Activated naive CD8-positive, alpha-beta T cell (primary cell): Measurements from ENCODE around the gene RNF224.
A peak's percentile ranks its signal among the peaks of the same experiment; 100 is the strongest.

Source experiments
- H3K27ac Mint-ChIP-seq: one replicate; pipeline ENCODE4 v1.8.0; 2021; ENCODE audit warnings: mixed read lengths
- H3K27me3 Mint-ChIP-seq: one replicate; pipeline ENCODE4 v1.8.0; 2021; ENCODE audit warnings: mixed read lengths
- H3K36me3 Mint-ChIP-seq: one replicate; pipeline ENCODE4 v1.8.0; 2021; ENCODE audit warnings: mixed read lengths
- H3K4me1 Mint-ChIP-seq: one replicate; pipeline ENCODE4 v1.8.0; 2021; ENCODE audit warnings: low read depth, mixed read lengths
- H3K4me3 Mint-ChIP-seq: one replicate; pipeline ENCODE4 v1.8.0; 2021; ENCODE audit warnings: mild to moderate bottlenecking, mixed read lengths
- H3K9me3 Mint-ChIP-seq: one replicate; pipeline ENCODE4 v1.8.0; 2021; ENCODE audit warnings: low read depth, mixed read lengths

RNF224 gene

DNA sequence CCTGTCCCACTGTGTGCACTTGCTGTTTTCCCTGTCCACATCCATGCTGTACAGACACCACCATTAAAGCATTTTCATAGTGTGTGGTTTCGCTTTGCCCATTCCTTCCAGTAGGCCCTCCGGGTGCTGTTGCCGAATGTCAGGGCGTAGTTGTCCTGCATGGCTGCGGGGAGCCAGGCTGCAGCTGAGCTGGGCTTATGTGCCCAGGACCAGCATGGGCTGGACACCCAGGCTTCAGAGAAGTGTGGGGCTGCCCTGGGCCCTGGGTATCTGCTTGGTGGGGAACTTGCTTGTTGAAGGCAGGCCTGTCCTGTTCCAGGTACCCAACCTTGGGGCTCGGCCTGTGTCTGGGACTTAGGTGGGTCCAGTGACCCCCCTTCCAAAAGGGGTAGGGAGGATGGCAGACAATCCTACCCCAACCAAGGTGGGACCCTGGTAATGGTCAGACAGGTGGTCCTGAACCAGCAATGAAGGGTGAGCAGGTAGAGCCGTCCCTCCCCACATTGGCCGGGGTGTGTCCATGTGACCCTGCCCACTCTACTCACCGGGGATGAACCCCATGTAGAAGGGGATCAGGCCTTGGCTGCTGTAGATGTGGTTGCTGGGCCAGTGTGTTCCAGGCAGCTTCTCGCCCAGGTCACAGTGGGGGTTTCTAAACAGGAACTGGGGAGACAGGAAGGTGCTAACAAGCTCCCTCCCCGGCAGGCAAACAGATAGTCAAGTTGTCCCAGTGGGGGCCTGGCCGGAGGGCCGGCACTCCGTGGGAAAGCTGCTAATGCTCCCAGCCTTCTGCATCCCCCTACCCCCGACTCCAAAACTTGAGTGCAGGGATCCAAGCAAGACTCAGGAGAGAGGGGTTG lies 16.6 kb downstream of the RNF224 start:
- peak overlapping the region; percentile 17 for H3K4me3 Mint-ChIP-seq
- H3K9me3 Mint-ChIP-seq = no peaks in the 10 kb centered on the region
- no peak overlapping the region for H3K27ac Mint-ChIP-seq
- peaks cover 4% of the 10 kb centered on the region for H3K36me3 Mint-ChIP-seq
- H3K27me3 Mint-ChIP-seq = no peaks in the 10 kb centered on the region
- H3K4me1 Mint-ChIP-seq = peaks cover 16% of the 10 kb centered on the region

DNA sequence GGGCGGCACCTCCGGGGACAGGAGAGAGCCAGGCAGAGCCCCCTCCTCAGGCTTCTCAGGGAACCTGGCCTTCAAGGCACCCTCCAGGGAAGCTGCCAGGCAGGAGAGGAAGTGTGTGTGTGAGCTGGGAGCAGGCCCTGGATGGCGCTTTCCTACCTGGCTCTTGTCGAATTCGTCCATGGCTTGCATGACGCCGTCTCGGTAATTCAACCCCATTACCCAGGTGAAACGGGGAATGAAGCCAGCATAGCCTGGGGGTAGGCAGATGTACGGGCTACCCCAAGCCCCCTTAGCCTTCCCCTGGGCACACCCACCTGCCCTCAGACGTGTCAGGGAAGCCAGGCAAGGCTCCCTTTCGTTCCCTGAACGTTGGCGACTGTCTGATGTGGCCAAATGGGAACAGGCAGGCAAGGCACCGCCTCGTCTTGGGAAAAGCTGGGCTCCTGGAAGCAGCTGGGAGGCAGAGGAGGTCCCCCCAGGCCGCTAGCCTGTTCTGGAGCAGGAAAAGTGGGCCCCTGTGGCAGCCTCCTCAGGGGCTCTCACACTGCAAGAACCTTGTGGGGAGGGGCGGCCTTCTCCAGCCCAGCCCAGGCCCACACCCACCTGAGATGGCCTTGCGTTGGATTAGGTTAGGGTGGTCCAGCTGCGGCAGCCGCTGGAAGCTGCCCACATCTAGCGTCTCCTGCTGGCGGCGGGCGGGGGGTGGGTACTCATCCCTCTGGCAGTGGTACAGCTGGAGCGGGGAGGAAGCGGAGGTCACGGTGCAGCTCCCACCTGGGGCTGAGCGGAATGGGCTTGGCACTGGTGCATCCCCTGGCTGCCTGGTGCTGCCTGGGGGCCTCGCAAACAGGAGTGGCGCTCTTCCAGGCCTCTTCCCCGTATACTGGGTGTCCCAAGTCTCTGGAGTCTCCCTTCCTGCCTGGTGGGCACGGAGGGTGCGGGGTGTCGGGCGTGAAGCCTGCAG lies 17.5 kb downstream of the RNF224 start:
- Mint-ChIP-seq H3K36me3 (peaks cover 4% of the 10 kb centered on the region), H3K9me3 (no peaks in the 10 kb centered on the region), H3K27me3 (no peaks in the 10 kb centered on the region), H3K4me1 (peaks cover 12% of the 10 kb centered on the region), H3K27ac (no peak overlapping the region), H3K4me3 (no peak overlapping the region)

DNA sequence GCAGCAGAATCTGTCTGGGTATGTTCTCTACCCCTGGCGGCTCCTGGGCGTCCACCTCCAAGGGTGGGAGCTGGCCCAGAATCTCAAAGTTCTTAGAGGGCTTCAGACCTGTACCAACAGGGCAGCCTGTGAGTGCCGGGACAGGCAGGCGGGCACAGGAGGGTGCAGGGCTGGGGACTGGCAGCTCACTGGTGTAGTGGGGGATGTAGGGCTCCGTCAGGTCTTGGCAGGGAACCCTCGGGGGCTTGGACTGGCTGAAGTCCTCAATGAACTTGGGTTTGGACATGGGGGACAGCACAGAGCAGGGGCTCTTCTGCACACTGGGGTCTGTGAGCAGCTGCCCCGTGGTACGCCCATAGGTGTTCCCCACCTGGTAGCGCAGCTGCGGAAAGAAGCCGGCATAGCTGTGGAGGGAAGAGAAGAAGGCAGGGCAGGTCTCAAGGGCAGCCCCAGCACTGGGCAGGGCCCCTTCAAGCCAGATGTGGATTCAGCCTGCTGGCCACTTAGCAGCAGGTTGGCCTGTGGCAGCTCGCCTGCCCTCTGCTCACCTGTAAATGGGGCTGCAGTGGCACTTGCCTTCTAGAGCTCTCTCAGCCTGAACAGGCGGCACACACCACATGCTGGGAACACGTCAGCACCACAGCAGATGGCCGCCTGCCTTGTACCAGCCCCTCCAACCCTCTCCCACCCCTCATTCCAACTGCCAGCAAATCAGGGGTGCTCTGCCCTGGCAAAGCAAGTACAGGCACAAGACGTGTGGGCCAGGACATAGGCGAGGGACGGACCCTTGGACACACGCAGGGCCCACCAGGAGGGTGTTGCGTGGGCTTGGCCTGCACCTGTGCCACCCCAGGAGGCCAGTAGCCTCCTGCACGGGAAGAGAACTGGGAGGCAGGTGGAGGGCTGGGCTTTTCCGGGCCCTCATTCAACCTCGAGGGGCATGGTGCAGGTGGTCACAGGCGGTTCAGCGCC lies 18.4 kb downstream of the RNF224 start:
- H3K36me3 Mint-ChIP-seq = peaks cover 4% of the 10 kb centered on the region
- H3K27ac Mint-ChIP-seq = no peak overlapping the region
- no peak overlapping the region for H3K4me3 Mint-ChIP-seq

DNA sequence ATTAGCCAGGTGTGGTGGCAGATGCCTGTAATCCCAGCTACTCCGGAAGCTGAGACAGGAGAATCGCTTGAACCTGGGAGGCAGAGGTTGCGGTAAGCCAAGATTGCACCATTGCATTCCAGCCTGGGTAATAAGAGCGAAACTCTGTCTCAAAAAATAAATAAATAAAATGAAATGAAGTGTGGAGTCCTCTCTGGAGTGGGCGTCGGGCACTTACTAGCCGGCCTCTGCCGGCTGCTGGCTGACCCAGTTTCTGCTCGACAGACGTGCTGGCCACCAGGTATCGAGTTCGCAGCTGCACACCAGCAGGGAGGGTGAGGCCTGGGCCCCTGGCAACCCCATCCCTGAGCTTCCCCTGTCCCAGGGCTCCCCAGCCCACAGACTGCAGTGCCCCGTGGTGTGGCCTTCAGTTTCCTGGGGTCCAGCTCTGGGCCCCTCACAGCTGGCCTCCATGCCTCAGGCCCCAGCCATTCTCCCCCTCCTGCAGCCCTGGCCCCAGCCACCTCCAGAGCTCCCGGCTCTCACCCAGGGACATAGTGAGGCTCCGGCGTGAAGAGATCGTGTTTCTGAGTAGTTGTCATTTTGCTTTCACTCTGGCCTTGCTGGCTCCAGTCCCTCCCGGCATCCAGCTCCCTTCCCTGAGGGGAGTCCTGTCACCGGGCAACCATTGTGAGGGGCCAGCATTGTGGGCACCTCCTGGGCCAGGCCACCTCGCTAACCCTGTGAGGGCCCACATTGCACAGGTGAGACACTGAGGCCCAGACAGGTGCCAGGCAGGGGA lies 20.0 kb downstream of the RNF224 start:
- peaks cover 4% of the 10 kb centered on the region for H3K36me3 Mint-ChIP-seq
- H3K27me3 Mint-ChIP-seq = no peaks in the 10 kb centered on the region
- peaks cover 7% of the 10 kb centered on the region for H3K4me1 Mint-ChIP-seq
- H3K27ac Mint-ChIP-seq = no peak overlapping the region
- H3K4me3 Mint-ChIP-seq = no peak overlapping the region
- no peaks in the 10 kb centered on the region for H3K9me3 Mint-ChIP-seq

More for the DNA sequence above, 18.4 kb downstream of the RNF224 start:
- peaks cover 12% of the 10 kb centered on the region for H3K4me1 Mint-ChIP-seq
- no peaks in the 10 kb centered on the region for H3K9me3 Mint-ChIP-seq
- no peaks in the 10 kb centered on the region for H3K27me3 Mint-ChIP-seq

DNA sequence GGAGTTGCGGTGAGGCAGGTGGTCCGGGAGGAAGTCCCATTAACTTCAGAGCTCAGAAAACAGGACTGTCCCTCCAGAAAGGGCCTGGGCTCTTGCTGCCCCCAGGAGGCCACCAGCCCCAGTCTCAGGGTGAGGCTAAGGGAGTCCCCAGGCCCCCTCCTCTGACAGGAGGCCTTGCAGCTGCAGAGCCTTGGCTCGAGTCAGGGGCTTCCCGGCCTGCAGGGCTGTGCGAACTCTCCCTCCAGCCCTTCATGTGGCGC lies 20.5 kb downstream of the RNF224 start:
- no peak overlapping the region for H3K4me3 Mint-ChIP-seq
- H3K36me3 Mint-ChIP-seq = peaks cover under 1% of the 10 kb centered on the region
- H3K27ac Mint-ChIP-seq = no peak overlapping the region
- no peaks in the 10 kb centered on the region for H3K9me3 Mint-ChIP-seq
- H3K4me1 Mint-ChIP-seq = peaks cover 1% of the 10 kb centered on the region
- no peaks in the 10 kb centered on the region for H3K27me3 Mint-ChIP-seq

DNA sequence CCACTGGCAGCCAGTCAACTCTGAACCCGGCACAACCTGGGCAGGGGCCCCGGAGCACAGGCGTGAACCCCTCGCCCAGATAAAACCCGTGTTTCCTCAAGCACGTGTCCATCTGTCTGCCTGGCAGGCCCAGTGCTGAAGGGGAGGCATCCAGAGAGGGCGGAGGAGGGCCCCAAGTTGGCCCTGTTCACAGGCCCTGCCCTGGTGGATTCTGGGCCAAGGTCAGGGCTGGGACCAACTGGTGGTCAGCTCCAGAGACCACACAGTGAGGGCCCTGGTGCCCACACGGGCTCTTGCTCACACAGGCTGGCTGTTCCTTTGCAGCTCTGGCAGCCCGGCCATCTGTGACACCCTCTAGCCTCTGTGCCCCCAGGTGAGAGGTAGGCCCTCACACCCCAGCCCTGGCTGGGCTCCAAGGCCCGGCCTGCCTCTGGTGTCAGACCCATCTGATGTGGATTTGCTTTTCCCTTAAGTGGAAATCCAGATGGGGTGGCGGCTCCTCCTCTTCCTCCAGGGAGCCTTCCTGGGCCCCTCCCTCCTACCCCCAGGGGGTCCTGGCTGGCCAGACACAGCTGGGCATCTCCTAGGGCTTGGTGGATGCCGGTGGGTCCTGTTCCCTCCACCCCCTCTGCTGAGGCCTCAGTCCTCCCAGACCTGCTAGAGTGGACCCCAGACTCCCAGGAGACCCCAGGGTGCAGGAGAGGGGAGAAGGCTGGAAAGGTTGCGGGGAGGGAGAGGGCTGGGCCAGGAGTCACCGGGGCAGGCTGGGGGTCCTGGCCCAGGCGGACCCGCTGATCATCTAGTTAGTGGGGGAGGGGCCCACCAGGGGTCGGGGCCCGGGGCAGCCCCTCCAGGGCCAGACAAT lies 23.3 kb downstream of the RNF224 start:
- Mint-ChIP-seq H3K27ac (no peak overlapping the region), H3K36me3 (no peaks in the 10 kb centered on the region), H3K27me3 (no peaks in the 10 kb centered on the region), H3K9me3 (no peaks in the 10 kb centered on the region), H3K4me1 (peaks cover 7% of the 10 kb centered on the region), H3K4me3 (no peak overlapping the region)

DNA sequence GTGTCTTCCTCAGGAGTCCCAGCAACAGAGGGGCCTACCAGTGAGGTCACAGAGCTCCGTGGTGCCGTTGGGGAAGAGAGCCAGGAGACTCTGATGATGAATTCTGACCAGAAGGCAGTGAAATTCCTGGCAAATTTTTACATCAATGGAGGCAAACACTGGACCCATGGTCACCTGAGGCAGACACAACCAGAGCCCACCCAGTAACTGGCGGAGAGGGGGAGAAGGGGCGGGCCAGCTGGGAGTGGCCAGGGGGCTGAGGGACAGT lies 23.8 kb downstream of the RNF224 start, which contains the start of gene STPG3:
TSS of gene STPG3 (plus strand) at position 93 of the 268 bp plus-strand sequence. CDS start at position 94, 1 bp downstream.
- Mint-ChIP-seq H3K27me3 (no peaks in the 10 kb centered on the region), H3K9me3 (no peaks in the 10 kb centered on the region), H3K4me1 (peaks cover 8% of the 10 kb centered on the region), H3K4me3 (no peak within 1 kb of the TSS), H3K36me3 (no peaks in the 10 kb centered on the region), H3K27ac (no peak within 1 kb of the TSS)

DNA sequence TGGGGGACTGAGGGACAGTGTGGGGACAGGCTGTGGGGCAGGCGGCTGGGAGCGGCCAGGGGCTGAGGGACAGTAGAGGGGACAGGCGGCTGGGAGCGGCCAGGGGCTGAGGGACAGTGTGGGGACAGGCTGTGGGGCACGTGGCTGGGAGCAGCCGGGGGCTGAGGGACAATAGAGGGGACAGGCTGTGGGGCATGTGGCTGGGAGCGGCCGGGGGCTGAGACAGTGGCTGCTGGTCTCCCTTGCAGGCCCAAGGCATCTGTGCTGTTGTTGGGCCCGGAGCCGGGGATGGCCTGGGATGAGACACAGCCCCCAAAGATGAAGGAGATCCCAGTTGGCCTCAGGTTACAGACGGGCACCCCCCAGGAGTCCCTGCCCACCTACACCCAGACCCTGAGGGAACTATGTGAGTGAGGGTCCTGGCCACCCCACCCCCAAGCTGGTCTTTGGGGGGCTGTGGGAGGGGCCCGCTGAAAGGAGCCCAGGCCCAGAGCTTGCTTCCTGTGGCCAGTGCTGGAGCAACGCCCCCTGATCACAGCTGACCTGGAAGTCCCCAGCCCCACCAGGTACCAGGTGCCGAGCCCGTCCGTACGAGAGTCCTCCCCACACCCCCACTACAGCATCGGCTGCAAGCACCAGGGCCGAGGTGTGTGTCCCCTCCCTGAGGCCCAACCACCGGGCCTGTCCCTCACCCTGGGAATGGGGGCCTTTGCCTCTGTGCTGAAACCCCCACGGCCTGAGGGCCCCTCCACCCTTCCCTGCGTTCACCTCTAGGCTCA lies 24.4 kb downstream of the RNF224 start:
- Mint-ChIP-seq H3K4me3 (no peak overlapping the region), H3K4me1 (peaks cover 12% of the 10 kb centered on the region), H3K27me3 (no peaks in the 10 kb centered on the region)

DNA sequence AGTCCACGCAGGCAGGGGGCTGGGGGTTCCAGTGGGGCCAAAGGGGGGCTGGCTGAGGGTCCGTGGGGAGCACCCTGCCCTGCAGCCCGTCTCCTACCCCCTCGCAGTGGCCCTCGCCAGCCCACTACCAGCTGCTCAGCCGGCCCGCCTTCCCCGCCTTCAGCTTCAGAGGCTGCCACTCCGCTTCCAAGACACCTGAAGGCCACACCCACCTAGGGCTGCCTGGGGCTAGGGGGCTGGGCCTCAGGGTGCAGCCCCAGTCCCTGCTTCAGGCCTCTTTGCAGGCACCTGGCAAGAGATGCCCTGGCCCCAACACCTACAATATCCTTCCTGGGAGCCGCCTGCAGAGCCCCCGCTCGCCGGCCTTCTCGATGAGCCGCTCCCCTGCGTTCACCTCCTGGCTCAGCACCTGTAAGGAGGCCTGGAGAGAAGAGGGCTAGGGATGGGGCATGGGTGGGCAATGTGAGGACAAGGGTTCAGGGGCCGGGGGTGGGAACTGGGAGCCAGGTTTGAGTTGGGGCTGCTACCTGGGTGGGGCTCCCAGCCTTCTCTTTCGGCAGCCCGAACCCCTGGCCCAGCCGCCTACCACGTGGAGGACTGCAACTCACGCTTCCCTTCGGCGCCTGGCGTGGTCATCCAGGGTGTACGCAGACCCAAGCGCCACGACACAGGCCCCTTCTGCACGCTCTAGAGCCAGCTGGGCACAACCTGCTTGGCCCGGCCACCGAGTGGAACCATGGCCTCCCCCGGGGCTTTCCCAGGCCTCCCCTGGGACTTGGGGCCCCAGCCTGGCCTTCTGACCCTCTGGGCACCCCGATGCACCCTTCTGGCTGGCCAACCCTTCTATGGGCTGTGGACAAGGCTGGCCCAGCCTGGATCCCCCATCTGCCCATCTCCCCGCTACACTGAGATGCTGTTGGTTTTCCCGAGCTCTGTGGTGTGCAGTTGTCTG lies 25.5 kb downstream of the RNF224 start:
- Mint-ChIP-seq H3K27ac (no peak overlapping the region), H3K4me3 (no peak overlapping the region), H3K27me3 (no peaks in the 10 kb centered on the region), H3K4me1 (peaks cover 14% of the 10 kb centered on the region), H3K36me3 (no peaks in the 10 kb centered on the region), H3K9me3 (no peaks in the 10 kb centered on the region)

More for the DNA sequence above, 24.4 kb downstream of the RNF224 start:
- H3K36me3 Mint-ChIP-seq = no peaks in the 10 kb centered on the region
- H3K9me3 Mint-ChIP-seq = no peaks in the 10 kb centered on the region
- no peak overlapping the region for H3K27ac Mint-ChIP-seq

DNA sequence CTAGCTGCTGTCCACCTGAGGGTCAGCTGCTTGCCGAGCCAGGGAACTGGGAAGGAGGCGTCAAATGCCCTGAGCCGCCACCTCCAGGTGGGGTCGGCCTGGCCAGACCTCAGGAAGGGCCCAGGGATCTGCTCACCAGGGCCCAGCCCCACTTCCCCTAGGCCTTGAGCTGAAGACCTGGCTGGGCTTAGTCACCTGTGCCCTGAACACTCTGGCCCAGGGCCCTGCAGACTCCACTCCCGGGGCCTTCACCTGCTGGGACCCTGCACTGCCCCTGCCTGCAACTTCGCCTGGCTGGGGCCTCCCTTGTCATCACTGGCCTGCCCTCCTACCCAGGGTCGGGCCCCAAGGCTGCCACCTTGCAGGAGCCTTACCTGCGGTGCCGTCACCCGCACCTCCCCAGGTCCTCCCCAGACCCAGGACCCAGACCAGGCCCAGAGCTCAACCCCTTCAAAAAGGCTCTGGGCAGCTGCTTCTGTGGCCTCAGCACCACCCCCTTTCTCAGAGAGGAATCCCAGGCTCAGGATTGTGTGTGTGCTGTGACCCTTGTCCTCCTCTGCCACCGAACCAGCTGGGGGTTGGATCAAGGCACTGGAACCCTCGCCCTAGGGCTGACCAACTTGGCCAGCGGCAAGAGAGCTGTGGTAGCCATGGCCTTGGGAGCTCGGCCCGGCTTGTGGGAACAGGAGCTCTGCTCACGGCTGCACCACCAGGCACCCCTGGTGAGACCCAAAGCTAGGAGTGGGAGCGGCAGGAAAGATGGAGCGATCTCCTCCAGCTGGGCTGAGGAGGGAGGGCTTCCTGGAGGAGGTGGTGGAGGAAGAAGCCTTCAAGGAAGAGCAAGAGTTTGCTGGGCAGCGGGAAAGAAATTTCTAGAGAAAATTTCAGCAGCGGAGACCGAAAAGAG lies 26.7 kb downstream of the RNF224 start:
- Mint-ChIP-seq H3K4me1 (peaks cover 14% of the 10 kb centered on the region), H3K4me3 (peak overlapping the region; percentile 90), H3K27me3 (no peaks in the 10 kb centered on the region), H3K36me3 (no peaks in the 10 kb centered on the region), H3K27ac (peak overlapping the region; percentile 78), H3K9me3 (no peaks in the 10 kb centered on the region)
